SH-SY5Y (cell line): ENCODE data around the gene TEFM.

Source experiments
- GATA2 ChIP-seq: IDR thresholded peaks from 2 replicates; pipeline ENCODE4 v1.6.1; 2011; ENCODE audit warnings: mild to moderate bottlenecking, low read depth, low read length
- GATA3 ChIP-seq: IDR thresholded peaks from 2 replicates; pipeline ENCODE4 v1.6.1; 2011; ENCODE audit warnings: low read depth, mild to moderate bottlenecking, low read length, moderate library complexity

DNA sequence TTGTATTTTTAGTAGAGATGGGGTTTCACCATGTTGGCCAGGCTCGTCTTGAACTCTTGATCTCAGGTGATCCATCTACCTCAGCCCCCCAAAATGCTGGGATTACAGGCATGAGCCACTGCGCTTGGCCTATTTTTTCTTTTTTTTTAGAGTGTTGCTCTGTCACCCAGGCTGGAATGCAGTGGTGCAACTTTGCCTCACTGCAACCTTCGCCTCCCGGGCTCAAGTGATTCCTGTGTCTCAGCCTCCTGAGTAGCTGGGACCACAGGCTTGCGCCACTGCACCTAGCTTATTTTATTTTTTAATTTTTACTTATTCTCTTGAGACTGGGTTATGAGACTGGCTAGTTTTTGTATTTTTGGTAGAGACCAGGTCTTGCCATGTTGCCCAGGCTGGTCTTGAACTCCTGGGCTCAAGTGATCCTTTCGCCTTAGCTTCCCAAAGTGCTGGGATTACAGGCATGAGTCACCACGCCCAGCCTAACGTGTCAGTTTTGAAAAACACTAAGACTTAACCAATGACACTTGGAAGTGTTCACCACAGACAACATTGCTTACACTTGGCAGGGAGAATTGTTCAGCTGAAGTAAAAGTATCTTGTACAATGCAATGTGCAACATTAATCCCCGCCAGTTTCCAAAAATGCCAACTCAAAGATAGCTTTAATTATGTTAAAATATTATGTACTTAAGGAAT, 47.3 kb downstream of the TEFM start:
- TF ChIP-seq GATA3 (no peak), GATA2 (no peak)
